NCI-H2081 treated with DMSO at 0.1 percent for 48 hours (cell line): Measurements from ENCODE around the gene WDR86.

Experiments used
- DNase-seq: peaks from one replicate; lab custom pipeline; 2025; lab: John Stamatoyannopoulos, UW

The WDR86 gene

GRCh38 chr7:151390598-151391357 lies 19.1 kb downstream of the WDR86 start:
- no peak for DNase-seq

GRCh38 chr7:151389768-151390597 lies 19.9 kb downstream of the WDR86 start:
- DNase-seq: no peak

DNA sequence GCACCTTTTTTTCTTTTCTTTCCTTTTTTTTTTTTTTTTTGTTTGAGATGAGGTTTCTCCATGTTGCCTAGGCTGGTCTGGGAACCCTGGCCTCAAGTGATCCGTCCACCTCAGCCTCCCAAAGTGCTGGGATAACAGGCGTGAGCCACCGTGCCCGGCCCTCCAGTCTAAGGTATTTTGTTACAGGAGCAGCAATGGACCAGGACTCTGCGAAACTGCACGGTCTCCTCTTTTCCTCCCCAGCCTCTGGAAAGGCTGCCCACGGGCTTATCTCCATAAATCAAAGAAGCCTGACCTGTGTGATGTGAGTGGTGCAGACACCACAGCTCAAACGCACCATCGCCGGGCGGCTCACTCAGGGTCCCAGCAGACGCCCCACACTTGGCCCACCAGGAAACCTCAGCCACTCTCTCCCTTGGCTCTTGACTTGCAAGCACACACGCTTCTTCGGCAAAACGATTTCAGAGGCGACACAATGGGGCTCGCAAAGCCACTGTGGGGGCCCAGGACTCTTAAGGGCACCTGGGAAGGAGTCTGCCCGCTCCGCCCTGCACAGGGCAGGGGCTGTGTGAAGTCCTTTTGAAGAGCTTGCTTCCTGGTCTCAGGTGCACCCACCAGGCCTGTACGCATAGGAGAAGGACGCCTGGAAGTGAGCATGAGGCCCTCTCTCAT lies 20.6 kb downstream of the WDR86 start:
- DNase-seq: no peak

DNA sequence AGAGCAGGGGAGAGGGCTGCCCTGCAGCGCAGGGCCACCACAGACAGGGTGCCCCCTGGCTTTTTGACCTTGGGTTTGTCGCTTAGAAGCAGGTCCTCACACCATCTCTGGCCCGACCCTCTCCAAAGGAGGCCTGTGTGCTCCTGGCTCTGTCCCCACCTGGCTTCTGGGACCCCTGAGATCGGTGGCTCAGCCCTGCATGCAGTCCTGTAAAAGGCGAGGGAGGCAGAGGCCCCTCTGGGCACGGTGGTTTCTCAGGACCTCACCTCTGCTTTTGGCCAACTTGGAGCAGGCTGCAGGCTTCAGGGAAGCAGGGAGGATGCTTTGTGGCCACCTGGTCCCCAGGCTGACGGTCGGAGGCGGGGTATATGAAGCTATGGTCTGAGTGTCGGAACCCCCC lies 21.4 kb downstream of the WDR86 start:
- no peak for DNase-seq

- DNase-seq: no peak
Observed at GRCh38 chr7:151388007-151388297, 21.9 kb downstream of the WDR86 start.

GRCh38 chr7:151387161-151388006 lies 22.5 kb downstream of the WDR86 start:
- DNase-seq: no peak

GRCh38 chr7:151386301-151387160 lies 23.3 kb downstream of the WDR86 start:
- no peak for DNase-seq

GRCh38 chr7:151385626-151386300 lies 24.1 kb downstream of the WDR86 start:
- DNase-seq: no peak

DNA sequence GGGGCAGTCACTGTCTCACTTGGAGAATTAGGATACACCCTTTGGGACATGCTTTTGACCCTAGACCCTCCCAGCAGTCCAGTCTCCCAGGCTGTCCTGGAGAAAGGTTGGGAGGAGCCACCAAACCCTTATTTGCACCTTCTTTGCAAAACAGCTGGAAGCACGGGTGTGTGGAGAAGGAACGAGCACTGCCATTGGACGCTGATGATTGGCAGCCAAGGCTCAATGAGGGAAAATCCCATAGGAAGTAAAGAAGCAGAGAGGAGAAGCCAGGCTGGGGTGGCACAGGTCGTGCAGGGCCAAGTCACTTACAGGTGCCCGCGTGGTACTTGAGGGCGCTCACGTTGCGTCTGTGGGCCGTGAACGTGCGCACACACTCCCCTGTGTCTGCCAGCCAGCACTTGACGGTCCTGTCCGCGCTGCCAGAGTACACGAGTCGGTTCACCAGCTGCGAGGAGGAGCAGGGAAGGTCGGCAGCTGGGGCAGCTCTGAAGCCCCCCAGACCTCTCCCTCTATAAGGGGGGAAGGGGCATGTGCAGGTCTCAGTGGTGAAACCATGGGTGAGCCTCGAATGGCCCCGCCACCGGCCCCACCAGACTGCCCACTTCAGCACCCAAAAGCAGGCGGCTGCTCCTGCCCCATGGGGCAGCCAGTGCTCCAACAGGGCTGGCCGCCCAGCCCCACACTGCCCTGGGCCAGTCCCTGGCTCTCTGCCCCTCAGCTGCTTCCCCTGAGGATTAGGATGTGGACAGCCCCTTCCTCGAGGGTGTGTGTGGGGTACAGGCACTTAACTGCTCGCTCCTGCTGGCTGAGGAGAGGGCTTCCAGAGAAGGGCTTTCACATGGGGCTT lies 24.8 kb downstream of the WDR86 start:
- DNase-seq: no peak

GRCh38 chr7:151384352-151384697 lies 25.5 kb downstream of the WDR86 start:
- DNase-seq: no peak

DNA sequence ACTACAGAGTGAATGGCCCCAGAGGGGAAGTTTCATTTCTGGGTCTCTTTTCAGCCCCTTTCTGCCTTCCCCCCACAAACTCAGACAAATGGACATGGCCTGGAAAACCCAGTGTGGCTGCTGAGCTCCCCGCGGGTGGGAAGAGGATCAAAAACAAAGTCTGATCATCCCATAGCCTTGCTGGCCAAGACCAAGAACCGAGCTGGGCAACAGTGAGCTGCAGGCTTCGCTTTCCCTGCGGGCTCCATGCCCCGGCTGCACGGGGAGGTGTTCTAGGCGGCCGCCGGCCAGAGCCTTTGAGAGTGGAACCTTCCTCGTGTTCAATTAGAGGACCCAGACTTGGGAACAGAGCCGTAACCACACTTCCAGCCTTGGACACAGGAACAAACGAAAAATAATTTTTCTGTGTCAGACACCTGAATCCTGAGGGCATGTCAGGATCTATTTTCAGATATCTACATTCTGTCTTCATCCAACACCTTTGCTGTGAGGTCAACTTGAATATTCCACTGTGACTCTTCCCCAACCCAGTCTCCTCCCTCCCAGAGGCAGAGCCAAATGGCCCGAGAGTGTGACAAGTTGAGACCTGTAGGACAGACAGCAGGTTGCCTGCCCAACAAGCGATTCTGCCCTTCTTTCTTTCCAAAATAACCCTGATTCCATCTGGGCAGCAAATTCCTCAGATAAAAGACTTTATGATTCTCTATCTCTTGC lies 26.0 kb downstream of the WDR86 start:
- no peak for DNase-seq

- no peak for DNase-seq
Observed at GRCh38 chr7:151382079-151382885, 27.6 kb downstream of the WDR86 start.

DNA sequence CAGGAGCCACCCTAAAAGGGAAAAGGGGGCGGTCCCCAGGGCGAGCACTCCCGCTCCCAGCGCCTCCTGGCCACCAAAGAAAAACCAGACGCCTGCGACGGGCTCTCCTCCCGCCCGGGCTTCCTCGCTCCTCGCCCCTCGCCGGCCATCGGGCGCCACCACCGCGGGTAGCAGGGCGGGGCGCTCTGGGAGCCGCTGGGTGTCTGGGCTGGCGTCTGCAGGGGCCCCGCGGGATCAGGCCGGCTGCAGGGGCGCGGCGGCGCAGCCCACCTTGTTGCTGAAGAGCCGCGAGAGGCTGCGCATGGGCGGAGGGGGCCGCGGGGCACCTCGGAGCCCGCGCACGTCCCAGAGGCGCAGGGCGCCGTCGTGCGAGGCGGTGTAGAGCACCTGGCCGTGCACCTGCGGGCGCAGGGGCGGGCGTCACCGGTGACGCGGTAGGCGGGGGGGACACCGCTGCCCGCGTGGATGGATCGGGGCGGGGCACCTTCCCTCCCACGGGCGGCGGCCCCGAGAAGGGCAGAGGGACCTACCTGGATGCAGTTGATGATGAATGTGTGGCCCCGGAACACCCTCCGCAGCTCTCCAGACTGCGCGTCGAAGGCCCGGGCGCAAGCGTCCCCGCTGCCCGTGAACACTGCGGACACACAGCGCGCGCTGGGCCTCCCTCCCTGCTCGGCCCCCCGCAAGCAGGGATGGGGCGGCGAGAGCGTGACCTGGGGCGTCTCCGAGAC lies 28.3 kb downstream of the WDR86 start:
- DNase-seq: no peak

DNA sequence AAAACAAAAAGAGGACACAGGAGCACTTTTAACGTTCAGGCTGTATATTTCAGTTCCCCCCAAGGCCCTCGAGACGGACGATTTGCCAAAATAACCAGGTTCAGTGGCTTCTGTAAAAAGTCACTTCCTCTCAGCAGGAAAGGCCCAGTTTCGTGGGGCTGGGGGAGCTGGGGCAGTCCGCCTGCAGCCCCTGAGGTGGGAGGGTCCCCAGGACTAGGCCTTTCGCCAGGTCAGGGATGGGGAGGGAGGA lies 28.8 kb downstream of the WDR86 start:
- DNase-seq: no peak

- no peak for DNase-seq
Observed at GRCh38 chr7:151380199-151381097, 29.4 kb downstream of the WDR86 start.

DNA sequence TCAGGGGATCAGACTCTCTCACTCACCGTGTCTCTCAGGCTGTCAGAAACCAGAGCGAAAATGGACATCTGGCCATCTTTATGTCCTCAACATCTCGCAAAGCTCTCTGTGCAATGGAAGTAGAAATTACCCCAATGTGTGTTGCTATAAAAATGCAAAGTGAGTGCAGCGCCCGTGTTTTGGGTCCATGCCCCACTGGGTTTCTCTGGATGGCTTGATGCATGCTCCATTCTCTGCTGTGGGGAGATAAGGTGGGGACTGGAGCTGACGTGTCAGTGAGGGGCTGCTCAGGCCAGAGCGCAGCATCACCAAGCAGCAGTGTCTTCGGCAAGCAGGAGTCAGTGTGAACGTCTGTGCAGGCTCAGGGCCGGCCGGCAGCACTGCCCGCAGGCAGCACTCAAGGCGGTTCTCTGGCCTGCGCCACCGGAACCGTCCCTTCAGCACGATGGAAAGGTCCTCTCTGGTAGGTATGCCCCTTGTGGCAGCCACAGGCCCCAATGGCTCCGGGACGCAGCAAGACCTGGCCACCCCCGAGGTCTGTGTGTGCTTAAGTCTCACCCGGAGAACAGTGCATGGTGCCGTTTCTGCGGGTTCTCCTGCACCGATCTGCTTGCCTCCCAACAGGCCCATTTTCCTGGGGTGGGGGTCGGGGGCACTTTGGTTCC lies 30.2 kb downstream of the WDR86 start:
- no peak for DNase-seq
